Uterus (tissue), 2 donors: Measurements from ENCODE around the gene CAMK2B.

ENCODE experiments used
- POLR2A ChIP-seq, 2 donors: fragments of 450-650 bp; IDR thresholded peaks; one replicate each; pipeline ENCODE4 v1.6.1; 2016; ENCODE audit warnings: antibody characterized with exemption in 2 of 2, mild to moderate bottlenecking in 1 of 2, moderate library complexity in 1 of 2
- TF ChIP-seq, protein P1 (sequence below), 4 experiments: fragments of 200-600 bp in 2 of 4; fragments of 450-650 bp in 2 of 4; sonication (generic) in 2 of 4; IDR thresholded peaks; one replicate each; pipeline ENCODE4 v1.5.1; 2016 to 2019; ENCODE audit warnings: antibody characterized with exemption in 4 of 4, mild to moderate bottlenecking in 2 of 4, moderate library complexity in 1 of 4

DNA sequence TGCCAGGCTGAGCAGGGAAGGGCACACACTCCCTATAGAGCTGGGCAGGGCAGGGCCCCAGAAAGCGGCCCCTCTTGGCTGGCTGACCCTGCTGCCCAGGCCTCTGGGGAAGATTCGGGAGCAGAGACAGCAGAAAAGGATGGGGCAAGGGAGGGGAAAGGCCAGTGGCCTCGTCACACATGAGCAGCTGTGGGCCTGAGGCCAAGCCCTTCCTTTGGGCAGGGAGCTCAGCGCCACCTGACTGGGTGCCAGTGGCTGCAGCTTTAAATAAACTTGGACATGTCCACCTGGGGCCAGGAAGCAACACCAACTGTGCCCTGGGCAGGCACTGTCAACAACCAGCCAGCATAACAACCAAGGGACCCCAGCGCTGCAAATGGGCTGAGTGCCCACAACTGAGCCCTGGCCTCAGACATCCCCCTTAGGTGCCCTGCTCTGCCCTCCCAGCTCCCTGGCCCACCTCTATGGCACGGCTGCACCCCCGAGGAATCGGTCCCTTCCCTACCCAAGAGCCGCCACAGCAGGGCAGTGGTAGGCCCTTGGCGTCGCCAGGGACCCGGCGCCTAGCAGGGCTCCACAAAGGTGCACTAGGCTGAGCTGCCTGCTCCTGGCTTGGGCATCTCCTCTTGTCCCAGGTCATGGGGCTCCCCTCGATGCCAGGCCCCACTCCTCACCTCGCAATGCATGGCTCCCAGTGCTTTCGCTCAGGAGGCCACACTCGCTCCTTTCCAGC is 2.6 kb downstream of the CAMK2B start:
- no peak for TF ChIP-seq POLR2A (IDR thresholded peaks at IDR 0.05)
- TF ChIP-seq, protein P1, sequence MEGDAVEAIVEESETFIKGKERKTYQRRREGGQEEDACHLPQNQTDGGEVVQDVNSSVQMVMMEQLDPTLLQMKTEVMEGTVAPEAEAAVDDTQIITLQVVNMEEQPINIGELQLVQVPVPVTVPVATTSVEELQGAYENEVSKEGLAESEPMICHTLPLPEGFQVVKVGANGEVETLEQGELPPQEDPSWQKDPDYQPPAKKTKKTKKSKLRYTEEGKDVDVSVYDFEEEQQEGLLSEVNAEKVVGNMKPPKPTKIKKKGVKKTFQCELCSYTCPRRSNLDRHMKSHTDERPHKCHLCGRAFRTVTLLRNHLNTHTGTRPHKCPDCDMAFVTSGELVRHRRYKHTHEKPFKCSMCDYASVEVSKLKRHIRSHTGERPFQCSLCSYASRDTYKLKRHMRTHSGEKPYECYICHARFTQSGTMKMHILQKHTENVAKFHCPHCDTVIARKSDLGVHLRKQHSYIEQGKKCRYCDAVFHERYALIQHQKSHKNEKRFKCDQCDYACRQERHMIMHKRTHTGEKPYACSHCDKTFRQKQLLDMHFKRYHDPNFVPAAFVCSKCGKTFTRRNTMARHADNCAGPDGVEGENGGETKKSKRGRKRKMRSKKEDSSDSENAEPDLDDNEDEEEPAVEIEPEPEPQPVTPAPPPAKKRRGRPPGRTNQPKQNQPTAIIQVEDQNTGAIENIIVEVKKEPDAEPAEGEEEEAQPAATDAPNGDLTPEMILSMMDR (IDR thresholded peaks at IDR 0.05), result no peak
